SK-N-SH treated with all-trans-retinoic acid at 6 μM for 48 hours (cell line): ENCODE measurements around the gene RASA2.

Experiments used
- ATAC-seq: fragments of 200-7000 bp; cut with Tn5 transposase; 3 replicates; pipeline ENCODE4 v1.9.1; 2020; ENCODE audit warnings: mild to moderate bottlenecking, moderate library complexity
- ARNTL ChIP-seq: fragments of 450-650 bp; formaldehyde crosslinking; IDR thresholded peaks from 2 replicates; pipeline ENCODE4 v1.5.0; 2020; ENCODE audit warnings: low read depth, mild to moderate bottlenecking, moderate library complexity, borderline replicate concordance
- BACH2 ChIP-seq: fragments of 250-450 bp; sonication (Bioruptor Pico); IDR thresholded peaks from 2 replicates; pipeline ENCODE4 v1.9.0; 2021; ENCODE audit warnings: mild to moderate bottlenecking, borderline replicate concordance
- ISL1 ChIP-seq: fragments of 250-450 bp; sonication (Bioruptor Pico); IDR thresholded peaks from 2 replicates; pipeline ENCODE4 v2.1.2; 2022; ENCODE audit warnings: mild to moderate bottlenecking, moderate library complexity
- PPARA ChIP-seq: fragments of 250-450 bp; sonication (Bioruptor Pico); IDR thresholded peaks from 2 replicates; pipeline ENCODE4 v1.5.0; 2020; ENCODE audit warnings: mild to moderate bottlenecking, borderline replicate concordance
- RARB ChIP-seq: fragments of 250-450 bp; sonication (Bioruptor Pico); IDR thresholded peaks from 2 replicates; pipeline ENCODE4 v1.8.0; 2021; ENCODE audit warnings: mild to moderate bottlenecking, moderate library complexity
- SNAI2 ChIP-seq: fragments of 250-450 bp; sonication (Bioruptor Pico); IDR thresholded peaks from 2 replicates; pipeline ENCODE4 v1.5.0; 2020; ENCODE audit warnings: mild to moderate bottlenecking, moderate library complexity
- ZC3H10 ChIP-seq: fragments of 250-450 bp; sonication (Bioruptor Pico); IDR thresholded peaks from 2 replicates; pipeline ENCODE4 v1.5.1; 2021; ENCODE audit warnings: mild to moderate bottlenecking, moderate library complexity
- ZFP30 ChIP-seq: fragments of 450-650 bp; formaldehyde crosslinking; IDR thresholded peaks from 2 replicates; pipeline ENCODE4 v1.5.0; 2022; ENCODE audit warnings: mild to moderate bottlenecking, moderate library complexity
- ZNF70 ChIP-seq: fragments of 450-650 bp; formaldehyde crosslinking; IDR thresholded peaks from 2 replicates; pipeline ENCODE4 v1.5.0; 2020; ENCODE audit warnings: mild to moderate bottlenecking, moderate library complexity
- ZNF8 ChIP-seq: fragments of 450-650 bp; formaldehyde crosslinking; IDR thresholded peaks from 2 replicates; pipeline ENCODE4 v1.5.0; 2020; ENCODE audit warnings: mild to moderate bottlenecking, moderate library complexity
- TF ChIP-seq, protein P1 (sequence below): fragments of 250-450 bp; sonication (Bioruptor Pico); IDR thresholded peaks from 2 replicates; pipeline ENCODE4 v1.5.1; 2021; ENCODE audit warnings: mild to moderate bottlenecking, moderate library complexity
- TF ChIP-seq, protein P2 (sequence below): fragments of 250-450 bp; sonication (Bioruptor Pico); IDR thresholded peaks from 2 replicates; pipeline ENCODE4 v1.8.0; 2020; ENCODE audit warnings: mild to moderate bottlenecking, moderate library complexity, borderline replicate concordance
- TF ChIP-seq, protein P3 (sequence below): fragments of 250-450 bp; sonication (Bioruptor Pico); IDR thresholded peaks from 2 replicates; pipeline ENCODE4 v1.8.0; 2021; ENCODE audit warnings: low read depth, mild to moderate bottlenecking, moderate library complexity, borderline replicate concordance
- TF ChIP-seq, protein P4 (sequence below): fragments of 250-450 bp; sonication (Bioruptor Pico); IDR thresholded peaks from 2 replicates; pipeline ENCODE4 v1.5.0; 2020; ENCODE audit warnings: mild to moderate bottlenecking, moderate library complexity

RASA2 gene

DNA sequence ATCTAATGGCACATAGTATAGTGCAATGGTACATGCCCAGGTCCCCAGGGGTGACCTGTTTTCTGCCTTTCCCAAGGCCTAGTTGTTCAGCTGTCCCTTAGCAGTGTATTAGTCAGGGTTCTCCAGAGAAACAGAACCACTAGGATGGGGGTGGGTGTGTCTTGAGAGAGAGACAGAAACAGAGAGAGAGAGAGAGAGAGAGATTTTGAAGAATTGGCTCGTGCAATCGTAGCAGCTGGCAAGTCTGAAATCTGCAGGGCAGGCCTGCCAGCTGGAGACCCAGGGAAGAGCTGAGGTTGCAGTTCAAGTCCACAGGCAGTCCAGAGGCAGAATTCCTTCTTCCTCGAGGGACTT lies 160.7 kb downstream of the RASA2 start (continued):
- TF ChIP-seq, protein P1, sequence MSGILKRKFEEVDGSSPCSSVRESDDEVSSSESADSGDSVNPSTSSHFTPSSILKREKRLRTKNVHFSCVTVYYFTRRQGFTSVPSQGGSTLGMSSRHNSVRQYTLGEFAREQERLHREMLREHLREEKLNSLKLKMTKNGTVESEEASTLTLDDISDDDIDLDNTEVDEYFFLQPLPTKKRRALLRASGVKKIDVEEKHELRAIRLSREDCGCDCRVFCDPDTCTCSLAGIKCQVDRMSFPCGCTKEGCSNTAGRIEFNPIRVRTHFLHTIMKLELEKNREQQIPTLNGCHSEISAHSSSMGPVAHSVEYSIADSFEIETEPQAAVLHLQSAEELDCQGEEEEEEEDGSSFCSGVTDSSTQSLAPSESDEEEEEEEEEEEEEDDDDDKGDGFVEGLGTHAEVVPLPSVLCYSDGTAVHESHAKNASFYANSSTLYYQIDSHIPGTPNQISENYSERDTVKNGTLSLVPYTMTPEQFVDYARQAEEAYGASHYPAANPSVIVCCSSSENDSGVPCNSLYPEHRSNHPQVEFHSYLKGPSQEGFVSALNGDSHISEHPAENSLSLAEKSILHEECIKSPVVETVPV = no peak
- TF ChIP-seq PPARA (CRISPR knock-in tag) (no peak), SNAI2 (CRISPR knock-in tag) (no peak), ZNF8 (CRISPR knock-in tag) (no peak), RARB (CRISPR knock-in tag) (no peak)
- TF ChIP-seq, protein P2, sequence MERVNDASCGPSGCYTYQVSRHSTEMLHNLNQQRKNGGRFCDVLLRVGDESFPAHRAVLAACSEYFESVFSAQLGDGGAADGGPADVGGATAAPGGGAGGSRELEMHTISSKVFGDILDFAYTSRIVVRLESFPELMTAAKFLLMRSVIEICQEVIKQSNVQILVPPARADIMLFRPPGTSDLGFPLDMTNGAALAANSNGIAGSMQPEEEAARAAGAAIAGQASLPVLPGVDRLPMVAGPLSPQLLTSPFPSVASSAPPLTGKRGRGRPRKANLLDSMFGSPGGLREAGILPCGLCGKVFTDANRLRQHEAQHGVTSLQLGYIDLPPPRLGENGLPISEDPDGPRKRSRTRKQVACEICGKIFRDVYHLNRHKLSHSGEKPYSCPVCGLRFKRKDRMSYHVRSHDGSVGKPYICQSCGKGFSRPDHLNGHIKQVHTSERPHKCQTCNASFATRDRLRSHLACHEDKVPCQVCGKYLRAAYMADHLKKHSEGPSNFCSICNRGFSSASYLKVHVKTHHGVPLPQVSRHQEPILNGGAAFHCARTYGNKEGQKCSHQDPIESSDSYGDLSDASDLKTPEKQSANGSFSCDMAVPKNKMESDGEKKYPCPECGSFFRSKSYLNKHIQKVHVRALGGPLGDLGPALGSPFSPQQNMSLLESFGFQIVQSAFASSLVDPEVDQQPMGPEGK (CRISPR knock-in tag) = no peak

DNA sequence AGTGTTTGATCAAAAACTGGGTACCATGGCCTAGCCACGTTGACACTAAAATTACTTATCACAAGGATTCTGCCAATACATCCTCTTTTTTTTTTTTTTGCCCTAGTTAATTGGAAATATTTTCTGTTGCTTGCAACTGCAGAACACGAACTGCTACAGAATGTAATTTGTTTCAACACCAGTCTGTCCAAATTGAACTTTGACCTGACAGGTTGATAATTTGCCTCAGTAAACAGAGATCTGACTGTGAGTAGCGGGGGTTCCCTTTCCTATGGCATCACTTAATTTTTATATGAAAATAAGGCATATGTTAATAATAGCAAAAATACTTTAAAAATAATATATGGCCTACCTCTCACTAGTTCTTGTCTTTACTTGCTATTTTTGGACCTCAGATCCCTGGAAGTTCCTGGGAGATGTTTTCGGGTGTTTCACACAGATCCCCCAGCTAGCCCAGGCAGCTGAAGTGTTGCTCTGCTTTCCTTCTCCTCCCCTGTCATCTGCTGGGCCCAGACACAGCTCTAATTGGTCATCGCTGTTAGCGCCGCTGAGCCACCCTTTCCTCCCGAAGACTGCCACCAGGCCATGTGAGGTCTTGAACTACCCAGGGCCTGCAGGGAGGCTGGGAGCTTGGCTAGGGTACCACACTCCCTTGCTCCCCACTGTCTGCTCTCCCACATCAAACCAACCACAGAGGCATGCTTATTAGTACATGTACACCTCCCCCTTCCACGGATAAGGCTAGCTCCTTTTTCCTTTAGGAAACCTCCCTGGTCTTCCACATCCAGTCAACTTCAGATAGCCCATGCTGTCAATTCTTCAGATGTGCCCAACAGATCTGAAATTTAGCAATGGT lies 161.5 kb downstream of the RASA2 start:
- TF ChIP-seq RARB (CRISPR knock-in tag) (no peak), ZNF8 (CRISPR knock-in tag) (no peak)
- TF ChIP-seq, protein P3, sequence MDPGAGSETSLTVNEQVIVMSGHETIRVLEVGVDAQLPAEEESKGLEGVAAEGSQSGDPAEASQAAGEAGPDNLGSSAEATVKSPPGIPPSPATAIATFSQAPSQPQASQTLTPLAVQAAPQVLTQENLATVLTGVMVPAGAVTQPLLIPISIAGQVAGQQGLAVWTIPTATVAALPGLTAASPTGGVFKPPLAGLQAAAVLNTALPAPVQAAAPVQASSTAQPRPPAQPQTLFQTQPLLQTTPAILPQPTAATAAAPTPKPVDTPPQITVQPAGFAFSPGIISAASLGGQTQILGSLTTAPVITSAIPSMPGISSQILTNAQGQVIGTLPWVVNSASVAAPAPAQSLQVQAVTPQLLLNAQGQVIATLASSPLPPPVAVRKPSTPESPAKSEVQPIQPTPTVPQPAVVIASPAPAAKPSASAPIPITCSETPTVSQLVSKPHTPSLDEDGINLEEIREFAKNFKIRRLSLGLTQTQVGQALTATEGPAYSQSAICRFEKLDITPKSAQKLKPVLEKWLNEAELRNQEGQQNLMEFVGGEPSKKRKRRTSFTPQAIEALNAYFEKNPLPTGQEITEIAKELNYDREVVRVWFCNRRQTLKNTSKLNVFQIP (CRISPR knock-in tag) = no peak
- TF ChIP-seq, all 23 proteins: peak for 0
- no peak for ATAC-seq

DNA sequence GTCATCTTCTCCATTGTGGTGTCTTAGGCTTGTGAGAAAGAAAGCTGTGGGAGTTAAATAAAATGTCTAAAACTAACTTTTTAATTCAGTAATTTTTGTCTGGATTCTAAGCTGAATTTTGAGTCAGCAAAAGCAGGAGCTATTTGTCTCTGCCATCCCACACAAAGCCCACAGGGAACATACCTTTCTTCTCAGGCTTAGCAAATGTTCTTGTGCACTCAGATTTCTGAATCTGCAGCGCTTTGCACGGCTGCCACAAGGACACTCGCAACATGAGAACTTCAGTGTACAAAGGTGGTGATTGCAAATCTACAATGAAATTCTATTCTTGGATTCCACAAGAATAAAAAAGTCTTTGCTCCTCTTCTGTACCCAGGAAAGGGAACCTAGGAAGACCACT lies 163.0 kb downstream of the RASA2 start:
- no peak for ATAC-seq

More for the DNA sequence above, 163.0 kb downstream of the RASA2 start:
- TF ChIP-seq, protein P2 (CRISPR knock-in tag) = no peak
- no peak for TF ChIP-seq ARNTL (CRISPR knock-in tag)
- no peak for TF ChIP-seq ISL1
- TF ChIP-seq, protein P4, sequence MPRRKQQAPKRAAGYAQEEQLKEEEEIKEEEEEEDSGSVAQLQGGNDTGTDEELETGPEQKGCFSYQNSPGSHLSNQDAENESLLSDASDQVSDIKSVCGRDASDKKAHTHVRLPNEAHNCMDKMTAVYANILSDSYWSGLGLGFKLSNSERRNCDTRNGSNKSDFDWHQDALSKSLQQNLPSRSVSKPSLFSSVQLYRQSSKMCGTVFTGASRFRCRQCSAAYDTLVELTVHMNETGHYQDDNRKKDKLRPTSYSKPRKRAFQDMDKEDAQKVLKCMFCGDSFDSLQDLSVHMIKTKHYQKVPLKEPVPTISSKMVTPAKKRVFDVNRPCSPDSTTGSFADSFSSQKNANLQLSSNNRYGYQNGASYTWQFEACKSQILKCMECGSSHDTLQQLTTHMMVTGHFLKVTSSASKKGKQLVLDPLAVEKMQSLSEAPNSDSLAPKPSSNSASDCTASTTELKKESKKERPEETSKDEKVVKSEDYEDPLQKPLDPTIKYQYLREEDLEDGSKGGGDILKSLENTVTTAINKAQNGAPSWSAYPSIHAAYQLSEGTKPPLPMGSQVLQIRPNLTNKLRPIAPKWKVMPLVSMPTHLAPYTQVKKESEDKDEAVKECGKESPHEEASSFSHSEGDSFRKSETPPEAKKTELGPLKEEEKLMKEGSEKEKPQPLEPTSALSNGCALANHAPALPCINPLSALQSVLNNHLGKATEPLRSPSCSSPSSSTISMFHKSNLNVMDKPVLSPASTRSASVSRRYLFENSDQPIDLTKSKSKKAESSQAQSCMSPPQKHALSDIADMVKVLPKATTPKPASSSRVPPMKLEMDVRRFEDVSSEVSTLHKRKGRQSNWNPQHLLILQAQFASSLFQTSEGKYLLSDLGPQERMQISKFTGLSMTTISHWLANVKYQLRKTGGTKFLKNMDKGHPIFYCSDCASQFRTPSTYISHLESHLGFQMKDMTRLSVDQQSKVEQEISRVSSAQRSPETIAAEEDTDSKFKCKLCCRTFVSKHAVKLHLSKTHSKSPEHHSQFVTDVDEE (CRISPR knock-in tag) = no peak
- no peak for TF ChIP-seq SNAI2 (CRISPR knock-in tag)
- TF ChIP-seq BACH2 (CRISPR knock-in tag) = no peak
- TF ChIP-seq, protein P1 = no peak
- TF ChIP-seq ZC3H10 (CRISPR knock-in tag) = no peak
- TF ChIP-seq ZNF70 (CRISPR knock-in tag) = no peak
- TF ChIP-seq ZFP30 = no peak
